HCT116 (cell line): Measurements from ENCODE around the gene HIVEP3. TPM values are rescaled to one million over a fixed set of nuclear protein-coding genes. Genes with fewer than 3 reads are reported as not detected.

Experiments used
- ATAC-seq: fragments of 200-7000 bp; cut with Tn5 transposase; 2 replicates; pipeline ENCODE4 v1.9.1; 2020; ENCODE audit warnings: mild to moderate bottlenecking, moderate library complexity
- BruUV-seq: library from RNA; stranded (reverse); fragments of 400-500 nt; replicated peaks from 2 replicates; lab custom pipeline; 2021; lab: Mats Ljungman, UMichigan
- CTCF ChIA-PET: fragments of 300-600 bp; sonication (Branson Sonifier 250); formaldehyde crosslinking; loops from one replicate; lab custom pipeline; 2021; ENCODE audit warnings: antibody characterized with exemption; lab: Charles Lee
- POLR2A ChIA-PET: fragments of 300-600, 350-600 bp; sonication (Branson Sonifier 250); formaldehyde crosslinking; loops from one replicate; lab custom pipeline; 2021; ENCODE audit warnings: antibody characterized with exemption; lab: Charles Lee
- RAD21 ChIA-PET, 2 experiments: fragments of 300-600 bp; sonication (Branson Sonifier 250); formaldehyde crosslinking; loops; one replicate each; lab custom pipeline; 2023; ENCODE audit warnings: low total read pairs in 2 of 2; ENCODE audit not compliant: uncharacterized antibody in 2 of 2, unreplicated experiment in 2 of 2, low non-redundant PET in 1 of 2; lab: Charles Lee
- DNase-seq: peaks from one replicate; pipeline ENCODE4 v3.0.0-alpha.2; 2010; ENCODE audit warnings: low read depth, low spot score
- H2AFZ ChIP-seq: fragments of 200-600 bp; shearing (Covaris generic), sonication (generic); 2 replicates; pipeline ENCODE4 v1.6.1; 2017; ENCODE audit warnings: low read depth, mixed run types, mixed read lengths, antibody characterized with exemption, low read length; ENCODE audit not compliant: poor library complexity, severe bottlenecking
- H3K27ac ChIP-seq: 2 replicates; pipeline ENCODE4 v1.5.1; 2012; ENCODE audit warnings: low read depth, low read length
- H3K27me3 ChIP-seq: fragments of 200-600 bp; sonication (generic); 2 replicates; pipeline ENCODE4 v1.6.1; 2016; ENCODE audit warnings: mixed run types, low read length, mixed read lengths; ENCODE audit not compliant: insufficient read depth
- H3K36me3 ChIP-seq, 2 experiments: fragments of 200-500 bp in 1 of 2; fragments of 200-600 bp in 1 of 2; sonication (Bioruptor generic) in 1 of 2; sonication (generic) in 1 of 2; 2 replicates each; pipeline versions ENCODE4 v1.5.1 to v1.6.1; 2014 to 2016; ENCODE audit warnings: low read length in 2 of 2, inconsistent platforms in 1 of 2, mixed read lengths in 1 of 2, mixed run types in 1 of 2; ENCODE audit not compliant: insufficient read depth in 2 of 2, control insufficient read depth in 1 of 2
- H3K4me1 ChIP-seq, 2 experiments: fragments of 200-600 bp in 1 of 2; sonication (generic) in 1 of 2; 2 replicates each; pipeline versions ENCODE4 v1.5.1 to v1.6.1; 2012 to 2017; ENCODE audit warnings: low read length in 2 of 2, inconsistent platforms in 1 of 2, mild to moderate bottlenecking in 1 of 2, mixed read lengths in 1 of 2, mixed run types in 1 of 2, moderate library complexity in 1 of 2; ENCODE audit not compliant: insufficient read depth in 2 of 2, control insufficient read depth in 1 of 2
- H3K4me2 ChIP-seq: fragments of 200-600 bp; sonication (generic); 2 replicates; pipeline ENCODE4 v1.6.1; 2017; ENCODE audit warnings: mixed run types, low read length, mixed read lengths
- H3K4me3 ChIP-seq, 2 experiments: fragments of 200-600 bp in 1 of 2; sonication (generic) in 1 of 2; replicated peaks in 1 of 2; 2 replicates each; pipeline ENCODE4 v1.5.1; 2011 to 2016; ENCODE audit warnings: low read length in 2 of 2, control low read depth in 1 of 2, low read depth in 1 of 2, mild to moderate bottlenecking in 1 of 2, mixed read lengths in 1 of 2, mixed run types in 1 of 2
- H3K79me2 ChIP-seq: fragments of 200-600 bp; sonication (generic); 2 replicates; pipeline ENCODE4 v1.6.1; 2017; ENCODE audit warnings: mild to moderate bottlenecking, mixed run types, low read length, moderate library complexity, mixed read lengths; ENCODE audit not compliant: insufficient read depth
- H3K9ac ChIP-seq: fragments of 200-600 bp; sonication (generic); 2 replicates; pipeline ENCODE4 v1.6.1; 2016; ENCODE audit warnings: low read length, mixed read lengths
- H3K9me2 ChIP-seq: fragments of 200-600 bp; sonication (generic), shearing (Covaris generic); 2 replicates; pipeline ENCODE4 v1.6.1; 2017; ENCODE audit warnings: mixed run types, mild to moderate bottlenecking, moderate library complexity; ENCODE audit not compliant: insufficient read depth
- H3K9me3 ChIP-seq, 2 experiments: fragments of 200-500 bp in 1 of 2; fragments of 200-600 bp in 1 of 2; sonication (Bioruptor generic) in 1 of 2; sonication (generic) in 1 of 2; 2 replicates each; pipeline ENCODE4 v1.6.1; 2014 to 2017; ENCODE audit warnings: low read length in 2 of 2, mixed read lengths in 2 of 2, inconsistent platforms in 1 of 2, low read depth in 1 of 2, mild to moderate bottlenecking in 1 of 2, mixed run types in 1 of 2, moderate library complexity in 1 of 2; ENCODE audit not compliant: control insufficient read depth in 1 of 2, insufficient read depth in 1 of 2
- H4K20me1 ChIP-seq: fragments of 200-600 bp; sonication (generic), shearing (Covaris generic); 2 replicates; pipeline ENCODE4 v1.6.1; 2017; ENCODE audit warnings: mixed run types, mild to moderate bottlenecking, moderate library complexity; ENCODE audit not compliant: insufficient read depth
- CBX3 ChIP-seq: IDR thresholded peaks from 2 replicates; pipeline ENCODE4 v1.6.1; 2012; ENCODE audit warnings: low read depth
- CEBPB ChIP-seq: IDR thresholded peaks from 2 replicates; pipeline ENCODE4 v1.6.1; 2012; ENCODE audit warnings: low read depth
- EGR1 ChIP-seq: IDR thresholded peaks from 2 replicates; pipeline ENCODE4 v1.6.1; 2012; ENCODE audit warnings: low read depth
- ELF1 ChIP-seq: IDR thresholded peaks from 2 replicates; pipeline ENCODE4 v1.6.1; 2012; ENCODE audit warnings: low read depth, borderline replicate concordance
- FOSL1 ChIP-seq: IDR thresholded peaks from 2 replicates; pipeline ENCODE4 v1.6.1; 2012; ENCODE audit warnings: low read depth
- POLR2A ChIP-seq: IDR thresholded peaks from 2 replicates; pipeline ENCODE4 v1.7.0; 2011; ENCODE audit warnings: borderline replicate concordance; ENCODE audit not compliant: insufficient read depth, insufficient read length; ENCODE audit errors: extremely low read depth
- RAD21 ChIP-seq: IDR thresholded peaks from 2 replicates; pipeline ENCODE4 v1.6.1; 2012; ENCODE audit warnings: low read depth, mild to moderate bottlenecking
- REST ChIP-seq: IDR thresholded peaks from 2 replicates; pipeline ENCODE4 v1.6.1; 2012; ENCODE audit warnings: low read depth
- SP1 ChIP-seq: IDR thresholded peaks from 2 replicates; pipeline ENCODE4 v1.6.1; 2012; ENCODE audit warnings: low read depth
- TCF7L2 ChIP-seq: IDR thresholded peaks from 2 replicates; pipeline ENCODE4 v1.7.0; 2011; ENCODE audit warnings: borderline replicate concordance, inconsistent platforms; ENCODE audit not compliant: insufficient read depth, insufficient read length; ENCODE audit errors: extremely low read depth
- ZNF274 ChIP-seq: fragments of 200-500 bp; sonication (Bioruptor generic); IDR thresholded peaks from 2 replicates; pipeline ENCODE4 v1.6.1; 2014; ENCODE audit warnings: mild to moderate bottlenecking, low read depth, low read length, inconsistent platforms
- intact Hi-C: fragments of 100-400 bp; cut with micrococcal nuclease; formaldehyde crosslinking; loops from 2 replicates; pipeline ENCODE4 v1.10.0; 2022
- total RNA-seq: library from RNA; stranded (reverse); gene quantifications from one replicate; pipeline ENCODE4 v1.2.1, GENCODE V29; 2021; ENCODE audit not compliant: unreplicated experiment

HIVEP3 gene
- total RNA-seq, 1 experiment from 2014 or later, result 7.1 TPM

- Histone ChIP-seq H4K20me1 (no peaks in the 10 kb centered on the region), H3K4me2 (no peak overlapping the region), H3K9me3 (no peaks in the 10 kb centered on the region), H3K36me3 (no peaks in the 10 kb centered on the region), H3K4me3 (no peak overlapping the region), H3K27ac (no peak overlapping the region), H3K9ac (no peak overlapping the region), H3K9me2 (no peaks in the 10 kb centered on the region), H3K4me1 (no peaks in the 10 kb centered on the region), H3K27me3 (no peaks in the 10 kb centered on the region), H2AFZ (no peak overlapping the region), H3K79me2 (no peaks in the 10 kb centered on the region)
- no TSS peak for BruUV-seq
- RAD21 ChIA-PET, result no interaction called here
- intact Hi-C loops, result no loop called here
- no peak for TF ChIP-seq REST
- TF ChIP-seq CBX3, result no peak
- no peak for TF ChIP-seq FOSL1
- TF ChIP-seq EGR1, result no peak
- TF ChIP-seq TCF7L2, result no peak
- TF ChIP-seq ZNF274, result no peak
- no peak for TF ChIP-seq RAD21
- no peak for TF ChIP-seq SP1
- no peak for TF ChIP-seq ELF1
- no peak for TF ChIP-seq CEBPB
- no peak for TF ChIP-seq POLR2A
- CTCF ChIA-PET, result no interaction called here
- ATAC-seq (no peak), DNase-seq (no peak)
- POLR2A ChIA-PET, result no interaction called here
Measured at GRCh38 chr1:41615316-41615715, 303.4 kb downstream of the HIVEP3 start.
